Ovary (tissue), 9 donors: ENCODE results near the gene PIK3R1. TPM values are rescaled to one million over a fixed set of nuclear protein-coding genes. Genes with fewer than 3 reads are reported as not detected.

Experiments used
- DNase-seq, 5 donors: peaks; one replicate each; pipeline ENCODE4 v3.0.0-alpha.2; 2019 to 2020
- H3K27ac ChIP-seq, 2 donors: fragments of 200-600 bp; one replicate each; pipeline versions ENCODE4 v1.5.1 to v1.8.0; 2019 to 2022
- H3K27me3 ChIP-seq: fragments of 200-600 bp; one replicate; pipeline ENCODE4 v1.8.0; 2022
- H3K36me3 ChIP-seq: fragments of 200-600 bp; sonication (generic); one replicate; pipeline ENCODE4 v1.5.1; 2019
- H3K4me1 ChIP-seq: one replicate; pipeline ENCODE4 v1.8.1; 2013; ENCODE audit warnings: mild to moderate bottlenecking, moderate library complexity; ENCODE audit not compliant: insufficient read depth
- H3K4me3 ChIP-seq: fragments of 200-600 bp; sonication (generic); one replicate; pipeline ENCODE4 v1.5.1; 2017
- H3K9me3 ChIP-seq, 2 donors: fragments of 200-600 bp in 1 of 2; sonication (generic) in 1 of 2; one replicate each; pipeline versions ENCODE4 v1.5.1 to v1.8.1; 2013 to 2019; ENCODE audit warnings: mild to moderate bottlenecking in 1 of 2, moderate library complexity in 1 of 2
- EP300 ChIP-seq: sonication (generic); formaldehyde crosslinking; IDR thresholded peaks from one replicate; pipeline ENCODE4 v1.6.1; 2017; ENCODE audit warnings: antibody characterized with exemption
- POLR2A ChIP-seq: fragments of 450-650 bp; IDR thresholded peaks from one replicate; pipeline ENCODE4 v1.6.1; 2017; ENCODE audit warnings: antibody characterized with exemption, mild to moderate bottlenecking, moderate library complexity
- WGBS, 3 donors: extraction: QIAGEN DNeasy Blood & Tissue Kit in 1 of 3; methylation state at CpG; one replicate each; pipeline versions ENCODE4 v1.1.5 to v1.1.7; 2013 to 2017; 5-methylcytosine and 5-hydroxymethylcytosine counted together
- intact Hi-C, 4 donors: fragments of 100-400 bp; cut with DNase I; formaldehyde crosslinking; loops; one replicate each; pipeline versions ENCODE4 v1.11.0 to v1.15.1; 2022 to 2023
- polyA plus RNA-seq, 2 donors: library from polyadenylated mRNA; stranded (reverse); fragments of 200-250 nt in 1 of 2; fragments of 350-450 nt in 1 of 2; fragmentation: Illumina TruSeq in 1 of 2; extraction: RNeasy Lipid Tissue Mini Kit (QIAGEN cat#74804) in 1 of 2; gene quantifications; one replicate each; pipeline ENCODE4 v1.2.3, GENCODE V29; 2013 to 2014
- total RNA-seq, 7 donors: library from RNA; depleted of rRNA in 2 of 7; stranded (reverse); fragments of >200 nt in 2 of 7; fragmentation: NEBNext Ultra II Directional in 3 of 7; extraction: Animal tissue kit (Norgen Biotek cat#: 25700) in 3 of 7; gene quantifications; one replicate each; pipeline versions ENCODE4 v1.1.0 to v1.2.4, GENCODE V29; 2016 to 2023
- TF ChIP-seq, protein P1 (sequence below), 3 donors: fragments of 450-650 bp in 2 of 3; fragments of 200-600 bp in 1 of 3; IDR thresholded peaks; one replicate each; pipeline versions ENCODE4 v1.5.1 to v1.8.0; 2016 to 2022; ENCODE audit warnings: antibody characterized with exemption in 3 of 3, mild to moderate bottlenecking in 1 of 3
- donor health status: DM: no; HTN: no; CAD: no; lungs with moderate emphysema.
- donor health status: DM: no; HTN: no; CAD: no.
- donor health status: Bipolar disorder and iron deficiency.
- donor health status: DM: yes; HTN: yes; CAD: no.
- donor health status: DM: no; HTN: no; CAD: no.
- donor health status: DM: yes; HTN: yes; CAD: no.

PIK3R1 gene
- total and polyA plus RNA-seq, 9 donors: 25.2 to 206 (median 81.2) TPM

GRCh38 chr5:68265822-68266395 is 50.4 kb downstream of the PIK3R1 start:
- H3K4me3 ChIP-seq: no peak overlapping the region

DNA sequence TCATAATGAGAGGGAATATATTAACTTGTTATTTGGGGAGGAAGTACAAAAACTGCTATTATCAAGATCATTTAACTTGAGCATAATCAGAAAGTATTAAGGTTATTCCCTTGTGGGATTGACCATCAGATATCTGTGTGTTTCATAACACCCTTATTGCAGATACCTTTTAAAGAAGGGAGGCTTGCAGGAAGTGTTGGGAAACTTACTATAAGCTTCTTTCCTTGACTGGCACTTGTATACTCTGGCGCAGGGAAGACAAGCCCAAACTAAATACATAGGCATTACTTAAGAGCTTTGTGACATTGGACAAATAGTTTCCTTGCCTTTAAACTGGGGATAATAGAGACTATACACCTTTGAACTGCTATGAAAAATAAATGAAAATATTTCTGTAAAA is 50.9 kb downstream of the PIK3R1 start:
- intact Hi-C loops: no loop called here
- Histone ChIP-seq H3K27me3 (no peaks in the 10 kb centered on the region), H3K4me1 (peaks cover 20% of the 10 kb centered on the region), H3K36me3 (no peaks in the 10 kb centered on the region), H3K4me3 (no peak overlapping the region), H3K9me3 (no peaks in the 10 kb centered on the region), H3K27ac (no peak overlapping the region)
- DNase-seq: no peak
- TF ChIP-seq, protein P1, sequence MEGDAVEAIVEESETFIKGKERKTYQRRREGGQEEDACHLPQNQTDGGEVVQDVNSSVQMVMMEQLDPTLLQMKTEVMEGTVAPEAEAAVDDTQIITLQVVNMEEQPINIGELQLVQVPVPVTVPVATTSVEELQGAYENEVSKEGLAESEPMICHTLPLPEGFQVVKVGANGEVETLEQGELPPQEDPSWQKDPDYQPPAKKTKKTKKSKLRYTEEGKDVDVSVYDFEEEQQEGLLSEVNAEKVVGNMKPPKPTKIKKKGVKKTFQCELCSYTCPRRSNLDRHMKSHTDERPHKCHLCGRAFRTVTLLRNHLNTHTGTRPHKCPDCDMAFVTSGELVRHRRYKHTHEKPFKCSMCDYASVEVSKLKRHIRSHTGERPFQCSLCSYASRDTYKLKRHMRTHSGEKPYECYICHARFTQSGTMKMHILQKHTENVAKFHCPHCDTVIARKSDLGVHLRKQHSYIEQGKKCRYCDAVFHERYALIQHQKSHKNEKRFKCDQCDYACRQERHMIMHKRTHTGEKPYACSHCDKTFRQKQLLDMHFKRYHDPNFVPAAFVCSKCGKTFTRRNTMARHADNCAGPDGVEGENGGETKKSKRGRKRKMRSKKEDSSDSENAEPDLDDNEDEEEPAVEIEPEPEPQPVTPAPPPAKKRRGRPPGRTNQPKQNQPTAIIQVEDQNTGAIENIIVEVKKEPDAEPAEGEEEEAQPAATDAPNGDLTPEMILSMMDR (IDR thresholded peaks at IDR 0.05): no peak
- TF ChIP-seq POLR2A (no peak), EP300 (no peak)
- 92 to 100% (median 97%) methylated on average over 1 of the region's 1 CpG for WGBS, 3 donors

More at GRCh38 chr5:68265822-68266395, 50.4 kb downstream of the PIK3R1 start:
- peak overlapping the region in 1 of 2 donors; percentile 28 for H3K27ac ChIP-seq
- no peak for TF ChIP-seq EP300
- TF ChIP-seq, protein P1 (IDR thresholded peaks at IDR 0.05): no peak
- TF ChIP-seq POLR2A: no peak
- H3K9me3 ChIP-seq: no peaks in the 10 kb centered on the region
- H3K4me1 ChIP-seq: peaks cover 20% of the 10 kb centered on the region
- no peaks in the 10 kb centered on the region for H3K36me3 ChIP-seq
- intact Hi-C loops: no loop called here
- DNase-seq: no peak
- no peaks in the 10 kb centered on the region for H3K27me3 ChIP-seq
- 55 to 72% (median 57%) methylated on average over 3 of the region's 3 CpGs for WGBS, 3 donors

DNA sequence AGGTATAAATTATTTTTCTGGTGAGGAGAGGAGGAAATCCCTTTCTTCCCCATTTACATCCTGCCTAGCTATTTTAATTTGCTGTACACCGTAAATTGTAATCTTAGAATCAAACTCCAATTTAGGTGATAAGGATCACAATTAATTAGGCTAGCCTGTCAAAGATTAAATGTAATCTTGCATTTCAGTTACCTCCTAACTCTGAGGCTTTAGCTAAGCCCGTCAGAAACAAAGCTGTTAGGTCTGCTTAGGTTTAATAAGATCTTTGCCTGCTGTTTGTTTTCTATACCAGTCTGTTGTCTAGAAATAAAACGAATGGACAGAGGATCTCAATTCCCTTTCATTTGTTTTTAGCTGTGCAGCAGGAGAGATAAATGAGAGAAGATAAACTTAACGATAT is 51.5 kb downstream of the PIK3R1 start:
- no peaks in the 10 kb centered on the region for H3K36me3 ChIP-seq
- no peaks in the 10 kb centered on the region for H3K9me3 ChIP-seq
- DNase-seq: no peak
- H3K4me3 ChIP-seq: peak overlapping the region; percentile 8
- intact Hi-C loops: no loop called here
- H3K27me3 ChIP-seq: no peaks in the 10 kb centered on the region
- H3K4me1 ChIP-seq: peaks cover 20% of the 10 kb centered on the region
- 18 to 24% (median 20%) methylated on average over 4 of the region's 4 CpGs for WGBS, 3 donors
- H3K27ac ChIP-seq: no peak overlapping the region
- TF ChIP-seq EP300: no peak
- TF ChIP-seq, protein P1 (IDR thresholded peaks at IDR 0.05): no peak
- no peak for TF ChIP-seq POLR2A

DNA sequence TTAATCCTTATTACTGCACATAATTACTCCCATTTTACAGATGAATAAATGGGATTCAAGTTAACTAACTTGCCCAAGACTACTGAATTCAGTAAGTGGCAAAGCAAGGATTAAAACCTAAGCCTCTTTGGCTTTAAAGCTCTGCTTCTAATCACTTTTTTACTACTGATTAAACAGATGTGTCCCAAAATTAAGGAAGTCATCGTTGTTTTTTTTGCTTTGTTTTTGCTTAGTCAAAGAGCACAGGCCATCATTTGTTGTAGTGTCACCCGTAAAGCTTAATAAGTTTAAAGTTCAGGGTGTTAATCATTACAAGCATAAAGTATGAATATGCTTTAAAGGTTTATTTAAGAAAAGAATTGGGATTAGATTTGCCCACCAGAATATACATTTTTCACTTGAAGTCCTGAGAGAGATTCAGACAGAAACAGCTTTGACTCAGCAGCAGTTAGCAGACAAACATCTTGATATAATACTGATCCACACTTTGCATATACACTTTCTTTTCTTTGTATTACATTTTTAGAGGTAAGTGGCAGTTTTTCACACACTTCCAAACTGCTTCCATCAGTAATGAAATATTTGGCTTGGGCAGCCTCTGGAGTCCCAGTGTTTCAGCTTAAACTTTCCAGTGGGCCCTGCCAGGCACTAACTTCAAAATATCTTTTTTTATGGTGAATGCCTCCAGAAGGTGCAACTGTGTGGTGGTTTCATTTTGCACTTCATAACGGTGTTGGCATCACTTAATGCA is 52.7 kb downstream of the PIK3R1 start:
- Histone ChIP-seq H3K4me1 (peaks cover 20% of the 10 kb centered on the region), H3K27me3 (no peaks in the 10 kb centered on the region), H3K9me3 (no peaks in the 10 kb centered on the region), H3K36me3 (no peaks in the 10 kb centered on the region), H3K4me3 (no peak overlapping the region), H3K27ac (no peak overlapping the region)
- intact Hi-C loops: no loop called here
- 40 to 48% (median 47%) methylated on average over 3 of the region's 3 CpGs for WGBS, 3 donors
- no peak for DNase-seq
- TF ChIP-seq POLR2A (no peak), EP300 (no peak)
- TF ChIP-seq, protein P1 (IDR thresholded peaks at IDR 0.05): no peak
